GM18520 (cell line): ENCODE data around the gene CTCFL.

Source experiments
- ATAC-seq: cut with Tn5 transposase; IDR thresholded peaks from one replicate; pipeline ENCODE4 v1.9.1; 2021; ENCODE audit not compliant: unreplicated experiment

CTCFL gene, protein sequence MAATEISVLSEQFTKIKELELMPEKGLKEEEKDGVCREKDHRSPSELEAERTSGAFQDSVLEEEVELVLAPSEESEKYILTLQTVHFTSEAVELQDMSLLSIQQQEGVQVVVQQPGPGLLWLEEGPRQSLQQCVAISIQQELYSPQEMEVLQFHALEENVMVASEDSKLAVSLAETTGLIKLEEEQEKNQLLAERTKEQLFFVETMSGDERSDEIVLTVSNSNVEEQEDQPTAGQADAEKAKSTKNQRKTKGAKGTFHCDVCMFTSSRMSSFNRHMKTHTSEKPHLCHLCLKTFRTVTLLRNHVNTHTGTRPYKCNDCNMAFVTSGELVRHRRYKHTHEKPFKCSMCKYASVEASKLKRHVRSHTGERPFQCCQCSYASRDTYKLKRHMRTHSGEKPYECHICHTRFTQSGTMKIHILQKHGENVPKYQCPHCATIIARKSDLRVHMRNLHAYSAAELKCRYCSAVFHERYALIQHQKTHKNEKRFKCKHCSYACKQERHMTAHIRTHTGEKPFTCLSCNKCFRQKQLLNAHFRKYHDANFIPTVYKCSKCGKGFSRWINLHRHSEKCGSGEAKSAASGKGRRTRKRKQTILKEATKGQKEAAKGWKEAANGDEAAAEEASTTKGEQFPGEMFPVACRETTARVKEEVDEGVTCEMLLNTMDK

DNA sequence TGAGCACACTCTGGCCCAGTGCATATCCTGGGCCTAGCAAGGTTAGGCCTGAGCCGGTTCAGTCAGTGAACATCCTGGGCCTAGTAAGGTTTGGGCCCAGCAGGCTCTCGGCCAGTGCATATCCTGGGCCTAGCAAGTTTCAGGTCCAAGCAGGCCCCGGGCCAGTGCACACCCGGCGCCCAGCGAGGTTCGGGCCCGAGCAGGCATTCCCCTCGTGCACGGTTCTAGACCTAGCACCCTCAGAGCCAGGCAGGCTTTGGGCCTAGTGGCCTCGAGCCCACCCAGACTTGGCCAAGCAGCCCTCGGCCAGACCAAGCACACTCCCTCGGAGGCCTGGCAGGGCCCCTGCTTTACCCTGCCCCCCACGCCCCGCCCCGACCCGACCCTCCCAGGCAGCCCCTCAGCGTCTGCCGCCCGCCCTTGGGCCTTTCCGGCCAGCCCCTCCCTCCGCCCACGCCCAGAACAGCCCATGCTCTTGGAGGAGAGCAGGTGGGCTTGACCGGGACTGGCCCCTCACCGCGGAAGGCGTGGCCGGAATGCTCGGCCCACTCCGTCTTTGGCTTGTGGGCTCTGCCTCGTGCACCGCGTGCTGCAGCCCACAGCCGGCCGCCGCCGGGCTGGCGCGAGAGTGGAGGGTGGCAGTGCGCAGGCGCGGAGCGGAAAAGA, at the start of gene CTCFL:
Gene CTCFL (minus strand): TSS at position 630 of the 666 bp plus-strand sequence. CDS start 935 bp downstream, outside the sequence.
- no peak for ATAC-seq

DNA sequence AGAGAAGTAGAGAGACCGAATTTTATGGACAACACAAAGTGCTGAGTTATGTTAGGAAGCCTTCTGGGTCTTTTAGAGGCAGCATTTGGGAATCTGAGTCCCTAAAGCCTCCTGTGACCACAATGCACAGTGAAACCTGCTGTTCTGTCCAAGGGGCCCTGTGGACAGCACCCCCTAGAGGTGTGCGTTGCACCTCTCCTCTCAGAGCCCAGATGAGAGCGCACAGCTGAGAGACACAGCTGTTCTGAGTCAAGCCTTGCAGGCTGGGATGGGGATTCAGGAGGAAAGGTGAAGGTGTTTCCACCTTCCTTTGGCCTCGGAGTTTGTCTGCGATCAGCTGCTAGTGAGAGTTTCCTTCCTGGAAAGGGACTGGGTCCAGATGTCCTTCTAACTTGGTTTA, 49.0 kb upstream of the CTCFL start:
- no peak for ATAC-seq

DNA sequence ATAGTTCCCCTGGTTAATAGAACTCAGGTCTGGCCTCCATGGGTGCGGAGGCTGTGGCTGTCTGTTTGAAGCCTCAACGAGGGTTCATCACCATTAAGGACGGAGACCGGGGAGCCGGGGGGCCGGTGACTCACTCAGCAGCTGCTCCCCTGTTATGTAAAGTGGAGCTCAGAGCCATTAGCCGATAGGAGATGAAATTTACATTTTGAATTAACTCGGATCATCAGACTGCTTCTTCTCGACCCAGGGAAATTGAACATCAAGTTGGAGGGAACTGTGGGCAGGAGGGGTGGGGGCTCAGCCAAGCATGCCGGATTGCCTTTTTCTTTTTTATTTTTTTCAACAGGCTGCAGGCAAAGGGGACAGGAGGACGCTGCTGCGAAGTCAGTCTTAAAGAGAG, 48.3 kb upstream of the CTCFL start:
- ATAC-seq, result no peak

DNA sequence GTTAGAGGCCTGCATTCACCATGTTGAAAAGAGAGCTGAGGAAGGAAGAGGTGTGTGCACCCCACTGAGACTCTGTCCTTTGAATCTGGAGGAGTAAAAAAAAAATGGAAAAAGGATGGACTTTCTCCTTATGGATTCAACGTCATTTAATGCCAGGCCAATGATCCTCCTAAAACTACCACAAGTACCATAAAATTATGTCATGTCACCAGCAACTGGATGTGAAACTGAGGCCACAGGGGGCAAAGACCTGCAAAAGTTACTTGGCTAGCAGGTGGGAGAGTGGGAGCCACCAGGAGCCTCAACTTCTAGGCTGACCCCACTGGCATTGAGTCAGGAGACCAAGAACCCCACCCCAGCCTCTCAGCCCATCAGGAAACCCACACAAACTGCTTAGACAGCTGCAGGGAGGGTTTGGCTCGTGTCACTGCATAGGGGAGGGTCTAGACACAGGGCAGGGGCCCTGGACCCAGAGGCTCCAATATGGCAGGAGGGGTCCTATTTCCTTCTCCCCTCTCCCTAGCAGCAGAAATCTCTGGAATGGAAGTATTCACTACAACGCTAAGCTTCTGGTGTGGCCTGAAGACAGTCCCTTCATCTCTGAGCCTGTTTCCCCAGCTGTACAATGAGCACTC, 47.0 kb upstream of the CTCFL start:
- no peak for ATAC-seq

DNA sequence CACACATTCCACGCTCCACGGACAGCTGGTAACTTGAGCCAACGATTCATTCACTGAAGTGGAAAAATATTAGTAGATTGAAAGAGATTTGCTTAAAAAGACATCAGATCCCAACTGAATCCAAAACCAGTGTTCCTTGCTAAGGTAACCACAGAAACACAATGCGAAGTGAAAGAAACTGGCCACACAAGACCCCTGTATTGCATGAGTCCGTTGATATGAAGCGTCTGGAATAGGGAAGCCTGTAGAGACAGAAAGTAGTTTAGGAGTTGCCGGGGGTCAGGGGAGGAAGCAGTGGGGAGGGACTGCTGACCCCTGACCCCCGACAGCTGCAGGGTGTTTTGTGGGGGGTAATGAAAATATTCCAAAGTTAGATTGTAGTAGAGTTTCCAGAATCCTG, 46.0 kb upstream of the CTCFL start:
- ATAC-seq, result no peak

DNA sequence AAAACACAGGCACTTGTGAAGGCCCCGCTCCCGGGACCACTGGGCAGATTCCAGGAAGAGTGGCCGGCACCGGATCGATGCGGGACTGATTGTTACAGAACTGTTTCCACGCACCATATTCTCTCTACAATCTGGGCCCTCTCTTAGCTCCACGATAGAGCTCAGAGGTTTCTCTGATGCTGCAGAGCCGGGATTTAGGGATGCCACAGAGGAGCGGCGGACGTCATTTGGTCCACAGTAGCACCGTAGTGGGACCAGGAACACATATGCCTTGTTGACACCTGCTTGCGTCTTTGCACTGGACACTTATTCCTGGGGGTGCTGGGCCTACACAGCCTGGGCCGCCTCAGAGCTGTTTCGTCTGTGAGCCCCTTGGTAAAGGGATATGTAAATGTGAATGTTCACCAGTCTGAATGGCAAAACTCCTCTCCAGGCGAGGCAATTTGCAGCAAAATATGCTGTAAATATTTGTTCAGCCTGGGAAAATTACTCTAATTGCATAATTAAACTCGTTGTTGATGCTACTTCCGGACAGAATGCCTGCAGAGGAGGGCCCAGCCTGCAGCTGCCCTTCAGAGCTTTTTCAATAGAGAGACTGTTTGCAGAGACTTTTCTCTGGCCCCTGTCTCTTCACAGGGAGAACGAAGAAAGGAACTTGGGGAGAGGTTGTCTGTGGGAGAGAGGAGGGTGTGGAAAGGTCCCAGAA, 45.4 kb upstream of the CTCFL start:
- ATAC-seq, result no peak

DNA sequence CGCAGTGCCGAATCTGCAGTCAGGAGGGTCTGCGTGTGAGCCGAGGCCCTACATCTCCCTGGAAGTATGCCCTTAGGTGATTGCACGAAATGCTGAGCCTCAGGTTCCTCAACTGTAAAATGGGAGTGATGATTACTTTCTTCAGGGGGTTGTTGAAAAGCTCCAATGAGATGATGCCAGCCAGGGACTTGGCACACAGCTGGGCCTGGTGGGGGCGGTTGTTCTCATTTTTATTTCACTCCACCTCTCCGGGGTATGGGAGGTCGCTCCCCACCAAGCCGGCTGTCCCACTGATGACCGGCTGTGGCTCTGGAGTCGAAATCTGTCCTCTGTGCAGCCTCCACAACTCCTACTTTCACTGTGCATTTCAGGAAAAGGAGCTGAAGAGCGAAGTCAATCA, 44.0 kb upstream of the CTCFL start:
- ATAC-seq, result no peak

DNA sequence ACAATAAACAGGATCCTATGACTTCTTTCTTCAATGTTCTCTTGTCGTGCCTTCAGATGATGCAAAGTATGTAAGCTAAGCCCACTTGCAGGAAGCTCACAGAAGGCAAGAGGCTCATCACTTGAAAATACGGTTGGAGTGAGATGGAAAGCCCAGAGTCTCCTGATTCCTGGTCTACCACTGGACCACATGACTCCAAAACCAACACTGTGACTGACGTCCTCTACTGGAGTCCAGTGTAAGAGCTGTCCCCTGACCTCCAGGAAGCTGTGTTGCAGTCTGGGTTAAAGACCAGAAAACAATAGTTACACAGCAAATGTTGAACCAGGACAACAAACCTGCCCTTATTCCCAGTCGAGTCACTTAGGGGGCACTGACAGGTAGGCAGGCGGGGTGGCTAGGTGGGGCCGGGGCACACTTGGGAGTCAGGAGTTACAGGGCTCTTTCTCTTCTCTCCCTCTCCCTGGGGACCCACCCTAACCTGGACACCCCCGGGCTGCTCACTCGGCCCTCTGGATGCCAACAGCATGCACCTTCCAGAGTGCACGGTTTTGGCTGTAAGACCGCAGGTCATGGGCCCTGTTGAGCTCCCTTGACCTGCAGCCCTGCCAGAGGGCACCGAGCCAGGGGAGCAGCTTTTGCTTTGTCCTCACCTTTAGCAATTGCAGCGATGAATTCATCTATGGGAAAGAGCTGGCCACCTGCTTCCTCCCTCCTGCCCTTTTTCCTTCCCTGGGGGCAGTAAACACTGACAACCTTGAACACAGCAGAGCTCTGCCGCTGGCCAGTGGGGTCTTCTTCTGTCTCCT, 43.4 kb upstream of the CTCFL start:
- ATAC-seq, result no peak

DNA sequence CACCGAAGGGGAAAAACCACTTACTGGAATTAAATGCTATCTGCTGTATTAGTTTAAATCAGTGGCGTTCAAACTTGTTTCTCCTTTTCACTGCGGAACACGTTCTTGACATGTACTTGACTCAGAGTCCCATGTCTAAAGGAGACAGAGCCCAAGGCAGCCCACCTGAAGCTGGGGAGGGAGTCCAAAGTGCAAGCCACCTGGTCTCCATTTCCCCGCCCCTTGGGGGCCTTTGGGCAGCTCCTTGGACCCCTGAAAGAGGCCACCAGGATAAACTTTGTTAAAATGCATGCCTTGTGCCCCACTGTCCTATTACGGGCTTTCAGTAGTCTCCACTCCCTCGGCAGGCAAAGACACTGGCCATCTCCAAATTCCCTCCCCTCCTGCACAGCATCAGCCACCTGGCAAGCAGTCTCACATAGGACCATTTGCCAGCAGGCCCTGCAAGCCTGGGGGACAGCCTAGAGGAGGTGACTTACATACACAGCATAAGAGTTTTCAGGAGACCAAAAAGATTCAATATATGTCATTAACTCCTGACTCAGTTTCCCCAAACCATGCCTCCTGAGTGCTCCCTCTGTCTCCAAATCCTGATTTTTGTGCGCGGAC, 42.6 kb upstream of the CTCFL start:
- ATAC-seq, result no peak

DNA sequence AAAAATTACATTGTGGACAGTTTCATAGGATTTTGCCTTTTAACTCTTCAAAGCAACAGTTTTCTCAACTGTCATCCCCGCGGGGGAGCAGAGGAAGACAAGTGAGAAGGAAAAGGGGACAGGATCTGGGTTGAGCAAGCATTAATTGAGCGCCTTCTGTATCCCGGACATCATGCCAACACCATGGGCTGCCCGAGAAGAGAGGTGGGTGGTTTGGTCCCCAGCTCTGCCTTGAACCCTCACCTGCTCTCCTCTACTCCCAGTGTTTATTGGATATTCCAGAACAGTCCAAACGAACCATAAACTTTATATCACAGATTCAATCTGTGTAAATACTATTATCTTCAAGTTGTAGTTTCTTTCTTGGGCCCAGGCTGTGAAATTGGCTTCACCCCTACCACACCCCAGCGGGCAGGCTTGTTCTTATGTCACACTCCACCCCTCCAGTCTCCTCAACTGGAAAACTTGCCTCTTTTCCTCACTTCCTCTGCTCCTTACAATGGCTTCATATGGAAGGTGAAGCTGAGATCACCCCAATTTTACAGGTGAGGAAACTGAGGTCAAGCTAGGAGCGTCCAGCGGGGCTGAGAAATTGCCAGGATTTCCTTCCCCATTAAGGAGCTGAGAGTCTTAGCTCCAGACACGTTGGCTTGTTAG, 42.0 kb upstream of the CTCFL start:
- no peak for ATAC-seq

DNA sequence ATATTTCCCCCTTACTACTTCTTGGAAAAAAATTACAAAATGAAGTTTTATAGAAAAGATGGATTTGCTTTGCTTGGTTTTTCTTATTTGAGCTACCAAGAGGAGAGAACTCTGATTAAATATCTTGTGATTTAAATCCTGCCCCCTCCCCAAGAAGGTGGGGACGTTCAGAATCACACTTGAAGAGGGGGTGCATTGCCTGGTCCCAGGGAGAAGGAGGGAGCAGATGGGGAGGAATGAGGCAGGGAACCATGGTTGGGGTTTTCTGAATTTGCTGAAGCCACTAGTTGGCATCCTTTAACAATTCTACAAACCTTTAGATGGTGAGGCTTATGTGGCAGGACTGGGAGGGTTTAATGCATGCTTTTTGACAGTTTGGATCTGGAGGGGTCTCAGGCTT, 41.5 kb upstream of the CTCFL start:
- ATAC-seq, result no peak

DNA sequence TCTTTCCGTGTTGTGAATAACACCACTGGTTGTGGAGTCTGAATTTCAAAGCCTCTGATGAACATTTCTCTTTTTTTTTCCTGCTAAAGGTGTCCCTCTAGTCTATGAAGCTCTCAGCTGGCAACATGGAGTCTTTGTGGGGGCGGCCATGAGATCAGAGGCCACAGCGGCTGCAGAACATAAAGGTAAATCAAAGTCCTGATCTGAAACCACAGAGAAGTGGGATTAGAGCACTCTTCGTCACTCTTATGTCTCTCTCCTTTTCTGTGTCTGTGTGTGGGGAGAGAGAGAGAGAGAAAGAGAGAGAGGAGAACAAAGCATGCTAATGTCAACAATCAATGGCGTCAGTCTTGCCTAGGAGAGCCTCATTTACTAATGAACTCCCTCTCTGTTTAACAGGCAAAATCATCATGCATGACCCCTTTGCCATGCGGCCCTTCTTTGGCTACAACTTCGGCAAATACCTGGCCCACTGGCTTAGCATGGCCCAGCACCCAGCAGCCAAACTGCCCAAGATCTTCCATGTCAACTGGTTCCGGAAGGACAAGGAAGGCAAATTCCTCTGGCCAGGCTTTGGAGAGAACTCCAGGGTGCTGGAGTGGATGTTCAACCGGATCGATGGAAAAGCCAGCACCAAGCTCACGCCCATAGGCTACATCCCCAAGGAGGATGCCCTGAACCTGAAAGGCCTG, 40.2 kb upstream of the CTCFL start:
- no peak for ATAC-seq

DNA sequence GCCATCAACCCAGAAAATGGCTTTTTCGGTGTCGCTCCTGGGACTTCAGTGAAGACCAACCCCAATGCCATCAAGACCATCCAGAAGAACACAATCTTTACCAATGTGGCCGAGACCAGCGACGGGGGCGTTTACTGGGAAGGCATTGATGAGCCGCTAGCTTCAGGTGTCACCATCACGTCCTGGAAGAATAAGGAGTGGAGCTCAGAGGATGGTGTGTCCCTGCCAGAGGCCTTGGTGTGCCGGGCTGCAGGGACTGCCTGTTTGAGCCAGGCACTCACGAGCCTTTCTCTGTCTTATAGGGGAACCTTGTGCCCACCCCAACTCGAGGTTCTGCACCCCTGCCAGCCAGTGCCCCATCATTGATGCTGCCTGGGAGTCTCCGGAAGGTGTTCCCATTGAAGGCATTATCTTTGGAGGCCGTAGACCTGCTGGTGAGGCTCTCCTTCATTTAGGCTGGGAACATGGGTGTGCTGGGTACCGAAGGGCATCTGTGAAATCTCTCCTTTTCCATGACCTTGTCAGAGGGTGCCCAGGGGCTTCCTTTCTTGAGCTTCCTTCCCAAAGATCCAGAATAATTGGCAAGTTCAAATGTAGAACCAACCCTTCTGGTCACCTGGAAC, 39.4 kb upstream of the CTCFL start:
- ATAC-seq, result no peak

DNA sequence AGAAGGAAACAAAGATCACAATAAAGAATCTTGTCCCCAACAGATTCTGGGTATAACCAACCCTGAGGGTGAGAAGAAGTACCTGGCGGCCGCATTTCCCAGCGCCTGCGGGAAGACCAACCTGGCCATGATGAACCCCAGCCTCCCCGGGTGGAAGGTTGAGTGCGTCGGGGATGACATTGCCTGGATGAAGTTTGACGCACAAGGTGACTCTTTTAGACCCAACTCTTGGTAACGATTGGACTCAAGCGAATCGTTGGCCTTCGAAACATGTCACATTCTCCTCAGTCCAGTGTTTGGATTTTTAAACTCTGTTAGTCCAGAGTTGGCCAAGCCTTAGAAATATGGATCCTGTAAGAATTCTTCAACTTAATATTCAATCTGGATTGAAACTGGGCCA, 38.6 kb upstream of the CTCFL start:
- no peak for ATAC-seq

DNA sequence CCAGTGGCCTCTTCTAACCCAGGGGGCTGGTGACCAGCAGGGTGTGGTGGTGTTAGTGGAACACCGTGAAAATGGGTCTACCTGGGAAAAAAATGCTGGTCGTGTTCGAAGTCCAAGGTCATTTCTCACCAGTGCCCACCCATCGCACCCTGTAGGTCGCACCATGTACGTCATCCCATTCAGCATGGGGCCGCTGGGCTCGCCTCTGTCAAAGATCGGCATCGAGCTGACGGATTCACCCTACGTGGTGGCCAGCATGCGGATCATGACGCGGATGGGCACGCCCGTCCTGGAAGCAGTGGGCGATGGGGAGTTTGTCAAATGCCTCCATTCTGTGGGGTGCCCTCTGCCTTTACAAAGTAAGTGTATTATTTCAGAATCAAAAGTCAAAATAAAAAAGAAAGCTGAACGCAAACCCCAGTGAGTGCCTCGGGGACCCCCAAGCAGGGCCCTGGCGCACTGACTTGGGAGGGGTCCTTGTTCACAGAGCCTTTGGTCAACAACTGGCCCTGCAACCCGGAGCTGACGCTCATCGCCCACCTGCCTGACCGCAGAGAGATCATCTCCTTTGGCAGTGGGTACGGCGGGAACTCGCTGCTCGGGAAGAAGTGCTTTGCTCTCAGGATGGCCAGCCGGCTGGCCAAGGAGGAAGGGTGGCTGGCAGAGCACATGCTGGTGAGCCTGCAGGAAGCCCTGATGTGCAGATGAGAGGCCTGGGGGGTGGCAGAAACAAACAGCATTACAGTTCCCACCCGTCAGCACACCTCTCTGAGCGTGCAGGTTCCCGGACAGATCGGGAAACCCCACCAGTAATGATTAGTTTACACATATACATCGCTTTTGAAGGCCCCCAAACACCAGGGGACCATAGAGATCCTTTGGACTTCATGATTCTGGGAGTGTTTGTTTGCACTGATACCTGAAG, 37.9 kb upstream of the CTCFL start:
- ATAC-seq, result no peak

DNA sequence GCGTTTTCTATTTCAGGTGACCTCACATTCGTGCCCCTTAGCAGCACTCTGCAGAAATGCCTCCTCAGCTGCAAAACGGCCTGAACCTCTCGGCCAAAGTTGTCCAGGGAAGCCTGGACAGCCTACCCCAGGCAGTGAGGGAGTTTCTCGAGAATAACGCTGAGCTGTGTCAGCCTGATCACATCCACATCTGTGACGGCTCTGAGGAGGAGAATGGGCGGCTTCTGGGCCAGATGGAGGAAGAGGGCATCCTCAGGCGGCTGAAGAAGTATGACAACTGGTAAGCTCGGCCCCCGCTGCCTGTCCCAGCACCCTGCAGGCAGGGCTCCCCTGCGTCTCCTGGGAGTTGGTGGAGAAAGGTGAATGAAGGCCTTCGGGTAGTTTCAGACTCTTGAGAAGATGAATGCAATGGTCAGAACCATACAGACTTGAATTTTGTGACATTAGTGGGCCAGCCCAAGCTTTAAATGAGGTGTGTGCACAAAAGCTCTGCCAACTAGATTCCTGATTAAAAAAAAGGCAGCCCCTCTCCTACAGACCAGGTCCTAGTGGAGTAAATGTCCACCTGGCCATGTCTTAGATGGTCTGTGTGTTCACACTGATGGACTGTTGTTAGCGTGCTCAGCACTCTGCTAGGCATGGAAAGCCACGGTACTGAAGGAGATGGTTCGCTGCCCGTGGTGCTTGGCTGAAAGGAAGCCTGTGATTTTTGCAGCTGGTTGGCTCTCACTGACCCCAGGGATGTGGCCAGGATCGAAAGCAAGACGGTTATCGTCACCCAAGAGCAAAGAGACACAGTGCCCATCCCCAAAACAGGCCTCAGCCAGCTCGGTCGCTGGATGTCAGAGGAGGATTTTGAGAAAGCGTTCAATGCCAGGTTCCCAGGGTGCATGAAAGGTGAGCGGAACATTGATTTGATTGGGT, 36.7 kb upstream of the CTCFL start:
- no peak for ATAC-seq
